Right renal pelvis (tissue), 4 donors: Measurements from ENCODE around the gene CHCHD1. TPM values are rescaled to one million over a fixed set of nuclear protein-coding genes. Genes with fewer than 3 reads are reported as not detected.
"Not testable (repeated sequence)": the region's sequence is repeated elsewhere in the genome, so short reads cannot be mapped to it uniquely, and the experiment has no call there.

Source experiments
- DNase-seq, 4 donors: peaks; one replicate each; pipeline ENCODE4 v3.0.0-alpha.2; 2013; ENCODE audit warnings: low read depth in 4 of 4, low spot score in 3 of 4, missing footprints in 1 of 4
- polyA plus RNA-seq, 4 donors: library from polyadenylated mRNA; unstranded; fragments of 120-200 nt; gene quantifications; one replicate each; pipeline ENCODE4 v1.2.1, GENCODE V29; 2013; ENCODE audit not compliant: insufficient read length in 4 of 4

Gene CHCHD1
- polyA plus RNA-seq, 4 donors, result 52.7 to 60.1 (median 55.7) TPM

DNA sequence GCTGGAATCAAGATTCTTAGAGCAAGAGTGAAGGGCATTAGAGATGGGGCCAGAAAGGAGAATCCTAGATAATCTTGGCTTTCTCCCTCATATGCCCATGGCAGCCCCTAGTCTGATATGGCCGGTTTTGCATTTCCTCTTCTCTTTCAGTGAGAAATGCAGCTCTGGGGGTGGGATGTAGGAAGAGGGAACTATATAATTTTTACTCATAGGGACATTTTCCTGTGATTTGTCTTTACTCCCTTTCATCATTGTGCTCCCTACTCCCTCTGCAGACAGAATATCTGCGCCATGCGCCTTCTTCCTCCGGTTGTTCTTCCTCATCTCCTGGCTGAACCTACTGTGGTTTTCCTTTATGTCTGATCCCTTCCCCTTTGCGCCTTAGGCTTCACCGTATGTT lies 16.8 kb upstream of the CHCHD1 start:
- DNase-seq, result no peak

DNA sequence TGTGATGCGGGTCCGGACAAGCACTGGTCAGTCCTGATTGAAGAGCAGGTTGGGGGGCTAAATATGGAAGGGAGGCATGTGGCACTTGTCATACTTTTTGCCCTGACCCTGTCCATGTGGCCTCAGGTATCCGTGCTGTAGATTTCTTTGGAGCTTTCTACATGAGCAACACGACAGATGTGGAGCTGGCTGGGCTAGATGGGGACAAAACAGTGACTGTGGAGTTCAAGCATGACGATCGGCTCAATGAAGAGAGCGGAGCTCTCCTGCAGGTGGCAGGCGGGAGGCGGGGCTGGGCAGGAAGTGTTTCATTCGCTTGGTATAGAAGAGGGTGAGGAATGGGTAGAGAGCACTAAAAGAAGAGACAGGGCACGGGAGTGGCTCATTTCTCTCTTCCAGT lies 13.0 kb upstream of the CHCHD1 start:
- no peak for DNase-seq

DNA sequence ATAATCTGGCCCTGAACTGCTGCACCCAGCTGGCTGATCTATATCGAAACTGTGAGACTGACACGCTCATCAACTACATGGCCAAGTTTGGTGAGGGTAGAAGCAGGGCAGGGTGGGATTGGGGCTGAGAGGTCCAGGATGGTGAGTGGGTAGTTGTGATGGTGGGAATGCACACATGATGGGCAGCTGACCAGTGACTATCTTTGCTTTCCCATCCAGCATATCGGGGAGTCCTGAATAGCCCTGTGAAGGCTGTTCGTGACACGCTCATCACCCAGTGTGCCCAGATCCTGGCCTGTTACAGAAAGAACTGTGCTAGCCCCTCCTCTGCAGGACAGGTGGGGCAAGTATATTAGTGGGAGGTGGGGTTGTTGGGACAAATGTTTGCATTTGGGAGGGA lies 12.5 kb upstream of the CHCHD1 start:
- no peak for DNase-seq

DNA sequence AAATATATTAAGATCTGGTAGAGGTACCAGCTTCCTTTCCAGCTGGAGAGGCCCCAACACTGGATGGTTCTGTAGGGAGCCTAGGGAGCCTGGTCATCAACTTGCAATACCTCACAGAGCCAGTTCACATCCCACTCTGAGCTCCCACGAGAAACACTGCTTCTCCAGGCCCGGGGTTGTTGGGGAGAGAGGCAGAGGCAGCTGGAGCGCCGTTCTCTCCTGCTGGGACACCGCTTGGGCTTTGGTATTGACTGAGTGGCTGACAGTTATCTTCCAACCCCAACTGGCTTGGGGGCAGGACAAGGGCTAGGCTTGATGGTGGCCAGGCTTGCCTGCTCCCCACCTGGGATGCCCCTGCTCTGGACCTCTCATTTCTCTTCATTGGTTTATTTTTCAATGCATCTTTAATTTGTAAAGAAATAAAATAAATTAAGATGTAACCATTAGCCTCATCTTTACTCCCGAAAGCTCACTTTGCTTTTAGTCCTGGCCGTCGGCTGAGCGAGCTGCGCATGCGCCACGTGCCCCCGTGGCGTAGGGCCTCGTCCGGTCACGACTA lies 10.0 kb upstream of the CHCHD1 start:
- DNase-seq, result peak in 3 of 4 donors; percentile 69 to 77 (median 73)

DNA sequence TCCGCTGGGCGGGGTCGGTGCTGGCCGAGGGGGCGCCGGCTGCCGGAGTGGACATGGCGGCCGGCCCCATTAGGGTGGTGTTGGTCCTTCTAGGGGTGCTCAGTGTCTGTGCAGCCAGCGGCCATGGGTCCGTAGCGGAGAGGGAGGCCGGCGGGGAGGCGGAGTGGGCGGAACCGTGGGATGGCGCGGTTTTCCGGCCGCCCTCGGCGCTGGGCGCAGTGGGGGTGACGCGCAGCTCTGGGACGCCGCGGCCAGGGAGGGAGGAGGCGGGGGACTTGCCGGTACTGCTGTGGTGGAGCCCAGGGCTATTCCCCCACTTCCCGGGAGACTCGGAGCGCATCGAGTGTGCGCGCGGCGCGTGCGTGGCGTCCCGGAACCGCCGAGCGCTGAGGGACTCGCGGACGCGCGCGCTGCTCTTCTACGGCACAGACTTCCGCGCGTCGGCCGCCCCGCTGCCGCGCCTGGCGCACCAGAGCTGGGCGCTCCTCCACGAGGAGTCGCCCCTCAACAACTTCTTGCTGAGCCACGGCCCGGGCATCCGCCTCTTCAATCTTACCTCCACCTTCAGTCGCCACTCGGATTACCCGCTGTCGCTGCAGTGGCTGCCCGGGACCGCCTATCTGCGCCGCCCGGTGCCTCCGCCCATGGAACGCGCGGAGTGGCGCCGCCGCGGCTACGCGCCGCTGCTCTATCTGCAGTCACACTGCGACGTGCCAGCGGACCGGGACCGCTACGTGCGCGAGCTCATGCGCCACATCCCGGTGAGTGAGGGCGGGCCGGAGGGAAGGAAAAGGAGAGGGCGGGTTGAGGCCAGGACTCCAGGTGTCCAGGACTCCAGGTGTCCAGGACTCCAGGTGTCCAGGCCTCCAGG lies 9.3 kb upstream of the CHCHD1 start:
- peak; percentile 57 to 87 (median 60) for DNase-seq

- DNase-seq, result no peak
These were observed 8.5 kb upstream of the CHCHD1 start for GRCh38 chr10:73773152-73773879.

GRCh38 chr10:73774637-73775036 lies 7.2 kb upstream of the CHCHD1 start:
- DNase-seq, result no peak

DNA sequence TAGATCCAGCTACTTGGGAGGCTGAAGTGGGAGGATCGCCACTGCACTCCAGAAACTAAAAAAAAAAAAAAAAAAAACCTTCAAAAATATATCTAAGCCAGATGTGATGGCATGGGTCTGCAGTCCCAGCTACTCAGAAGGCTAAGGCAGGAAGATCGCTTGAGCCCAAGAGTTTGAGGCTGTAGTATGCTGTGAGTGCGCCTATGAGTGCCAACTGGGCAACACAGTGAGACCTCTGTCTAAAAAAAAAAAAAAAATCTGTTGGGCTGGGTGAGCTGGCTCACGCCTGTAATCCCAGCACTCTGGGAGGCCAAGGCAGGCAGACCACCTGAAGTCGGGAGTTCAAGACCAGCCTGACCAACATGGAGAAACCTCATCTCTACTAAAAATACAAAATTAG lies 2.8 kb upstream of the CHCHD1 start:
- no peak for DNase-seq

GRCh38 chr10:73779539-73780197 lies 2.2 kb upstream of the CHCHD1 start:
- no peak for DNase-seq

DNA sequence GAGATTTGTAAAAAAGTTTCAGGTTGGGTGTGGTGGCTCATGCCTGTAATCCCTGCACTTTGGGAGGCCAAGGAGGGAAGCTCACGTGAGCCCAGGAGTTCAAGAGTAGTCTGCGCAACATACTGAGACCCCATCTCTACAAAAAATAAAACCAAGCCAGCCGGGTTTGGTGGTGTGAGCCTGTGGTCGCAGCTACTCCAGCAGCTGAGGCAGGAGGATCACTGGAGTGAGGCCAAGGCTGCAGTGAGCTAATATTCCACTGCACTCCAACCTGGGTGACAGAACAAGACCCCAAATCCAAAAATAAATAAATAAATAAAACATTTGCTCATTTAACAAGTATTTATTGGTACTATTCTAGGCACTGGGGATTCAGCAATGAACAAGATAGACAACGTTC lies 1.5 kb upstream of the CHCHD1 start:
- DNase-seq, result no peak

- DNase-seq, result no peak
These were observed 882 bp upstream of the CHCHD1 start for GRCh38 chr10:73780966-73781365.

DNA sequence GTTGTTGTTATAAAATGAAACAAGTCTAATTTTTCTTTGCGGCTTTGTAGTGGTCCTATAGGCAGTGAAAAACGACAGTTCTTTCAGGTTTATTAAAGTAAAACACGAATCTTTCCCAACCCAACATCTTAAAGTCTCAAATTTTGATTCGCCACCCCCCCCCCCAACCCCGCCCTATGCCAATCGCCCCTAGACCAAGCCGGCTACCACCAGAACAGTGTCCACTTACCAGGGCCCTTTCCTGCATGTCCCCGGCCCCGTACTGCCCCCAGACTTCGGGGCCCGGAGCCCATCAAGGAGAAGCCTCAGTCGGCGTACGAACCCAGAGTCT lies 335 bp upstream of the CHCHD1 start:
- no peak for DNase-seq

DNA sequence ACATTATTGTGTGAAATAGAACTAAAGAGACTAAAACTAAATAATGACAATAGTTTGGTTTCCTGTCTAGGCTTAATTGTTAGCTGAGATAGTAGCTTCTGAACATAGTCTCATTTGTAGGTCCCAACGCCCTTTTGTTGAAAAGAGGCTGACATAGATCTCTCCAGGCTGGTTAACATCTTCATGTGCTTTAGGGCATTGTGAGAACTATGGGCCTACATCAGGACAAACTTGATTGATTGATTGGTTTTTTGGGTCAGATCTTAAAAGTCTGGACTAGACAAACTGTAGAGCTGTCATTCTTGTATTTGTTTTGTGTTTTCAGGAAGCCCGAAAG lies 869 bp downstream of the CHCHD1 start:
- DNase-seq, result no peak

GRCh38 chr10:73785211-73785720 lies 3.4 kb downstream of the CHCHD1 start, which contains the start of gene ZSWIM8:
ZSWIM8 (plus strand) TSS chr10:73785606; CDS start chr10:73785879, 273 bp downstream.
- DNase-seq, result peak; percentile 88 to 94 (median 93)

DNA sequence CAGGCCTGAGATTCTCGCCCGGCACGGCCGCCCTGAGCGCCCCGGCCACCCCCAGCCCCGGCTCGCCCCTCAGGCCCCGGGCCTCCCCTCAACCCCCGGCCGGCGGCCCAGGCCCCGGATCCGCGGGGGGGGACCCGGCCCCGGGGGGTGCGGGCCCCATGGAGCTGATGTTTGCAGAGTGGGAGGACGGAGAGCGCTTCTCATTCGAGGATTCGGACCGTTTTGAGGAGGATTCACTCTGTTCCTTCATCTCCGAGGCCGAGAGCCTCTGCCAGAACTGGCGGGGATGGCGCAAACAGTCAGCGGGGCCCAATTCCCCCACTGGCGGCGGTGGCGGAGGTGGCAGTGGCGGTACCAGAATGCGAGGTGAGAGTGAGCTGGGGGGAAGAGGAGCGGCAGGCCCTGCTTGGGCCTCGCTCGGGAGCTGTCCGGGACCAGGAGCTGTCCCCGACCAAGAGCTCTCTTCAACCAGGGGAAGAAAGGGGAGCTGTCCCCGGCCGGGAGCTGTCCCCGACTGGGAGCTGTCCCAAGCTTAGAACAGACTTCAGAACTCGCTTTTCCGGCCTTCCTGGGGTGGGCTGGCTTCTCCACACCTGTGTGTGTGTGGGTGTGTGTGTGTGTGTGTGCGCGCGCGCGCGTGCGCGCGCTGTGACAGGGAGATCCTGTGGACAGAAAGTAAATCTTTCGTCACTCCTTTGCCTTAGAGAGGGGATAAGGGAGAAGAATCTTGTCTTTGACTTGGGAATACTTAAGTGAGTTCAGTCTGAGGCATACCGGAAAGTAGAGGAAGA lies 4.1 kb downstream of the CHCHD1 start:
- no peak for DNase-seq

- DNase-seq, result no peak
These were observed 4.7 kb downstream of the CHCHD1 start for GRCh38 chr10:73786512-73786885.

GRCh38 chr10:73787031-73787800 lies 5.4 kb downstream of the CHCHD1 start:
- DNase-seq, result not testable (repeated sequence)

GRCh38 chr10:73788864-73789658 lies 7.2 kb downstream of the CHCHD1 start:
- no peak for DNase-seq

DNA sequence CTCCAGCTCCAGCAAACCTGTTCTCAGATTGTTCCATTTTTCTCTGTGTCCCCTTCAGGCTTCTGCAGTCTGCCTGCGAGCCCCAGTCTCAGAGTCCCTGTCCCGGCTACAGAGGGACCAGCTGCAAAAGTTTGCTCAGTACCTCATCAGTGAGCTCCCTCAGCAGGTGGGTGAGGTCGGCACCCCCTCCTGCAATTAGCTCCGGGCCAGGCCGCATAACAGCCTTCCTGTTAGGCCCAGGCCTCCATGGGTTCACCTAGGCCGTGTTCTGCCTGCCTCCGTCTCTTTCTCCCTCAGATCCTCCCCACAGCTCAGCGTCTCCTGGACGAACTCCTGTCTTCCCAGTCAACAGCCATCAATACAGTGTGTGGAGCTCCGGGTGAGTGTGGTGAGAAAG lies 7.8 kb downstream of the CHCHD1 start:
- DNase-seq, result no peak
